ENCODE data around the gene ADAMTS6.

ADAMTS6 gene

DNA sequence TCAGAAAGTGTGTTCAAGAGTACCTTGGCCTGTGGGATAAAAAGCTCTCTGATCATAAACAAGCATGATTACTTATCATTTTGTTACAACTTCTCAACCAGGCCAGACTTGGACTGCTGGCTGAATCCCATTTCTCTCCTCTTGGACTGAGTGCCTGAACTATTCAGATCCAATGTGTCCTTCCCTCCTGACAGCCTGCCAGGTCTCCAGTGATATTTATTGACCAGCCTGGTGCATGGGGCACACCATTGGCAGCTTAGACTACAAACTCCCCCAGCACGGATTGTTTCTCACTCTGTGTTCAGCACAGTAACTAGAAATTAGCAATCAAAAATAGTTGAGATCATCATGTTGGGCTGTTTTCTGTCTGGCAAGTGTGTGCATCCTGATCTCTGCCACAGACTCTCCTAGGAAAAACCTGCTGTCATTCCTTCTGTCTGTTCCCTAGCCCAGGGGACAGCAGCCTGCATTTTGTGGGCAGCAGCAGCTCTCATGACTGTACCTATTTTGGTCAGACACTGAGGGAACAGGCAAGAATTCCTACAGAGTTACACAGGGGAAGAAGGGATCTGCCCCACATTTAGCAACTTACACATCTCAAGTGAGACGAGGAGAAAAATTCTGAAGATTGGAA is 348.1 kb downstream of the ADAMTS6 start:
- no peak for DNase-seq

DNA sequence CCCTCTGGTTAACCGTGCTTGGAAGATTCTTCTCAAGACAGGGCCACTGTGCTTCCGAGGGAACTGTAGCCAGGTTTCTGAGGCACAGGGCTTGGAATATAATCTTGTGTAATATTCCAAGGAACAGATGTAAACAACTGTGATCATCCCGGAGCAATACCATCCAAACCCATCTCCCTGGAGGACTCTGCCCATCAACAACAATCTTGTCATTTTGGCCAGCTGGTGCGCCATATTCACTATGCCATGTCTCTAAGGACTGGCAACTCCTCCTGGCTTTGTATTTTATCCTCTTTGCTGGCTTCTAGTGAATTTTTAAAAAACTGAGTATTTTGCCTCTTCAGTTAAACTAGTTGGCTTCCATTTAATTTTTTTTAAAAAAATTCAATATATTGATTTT is 349.3 kb downstream of the ADAMTS6 start:
- in situ Hi-C loops (cut with MboI; ENCODE audit: low pct_unique_long_range_greater_than_20kb, low sequenced_read_pairs): no loop called here
- DNase-seq: no peak

More for the DNA sequence above, 348.1 kb downstream of the ADAMTS6 start:
- in situ Hi-C loops (cut with MboI; ENCODE audit: low pct_unique_long_range_greater_than_20kb, low sequenced_read_pairs): no loop called here

DNA sequence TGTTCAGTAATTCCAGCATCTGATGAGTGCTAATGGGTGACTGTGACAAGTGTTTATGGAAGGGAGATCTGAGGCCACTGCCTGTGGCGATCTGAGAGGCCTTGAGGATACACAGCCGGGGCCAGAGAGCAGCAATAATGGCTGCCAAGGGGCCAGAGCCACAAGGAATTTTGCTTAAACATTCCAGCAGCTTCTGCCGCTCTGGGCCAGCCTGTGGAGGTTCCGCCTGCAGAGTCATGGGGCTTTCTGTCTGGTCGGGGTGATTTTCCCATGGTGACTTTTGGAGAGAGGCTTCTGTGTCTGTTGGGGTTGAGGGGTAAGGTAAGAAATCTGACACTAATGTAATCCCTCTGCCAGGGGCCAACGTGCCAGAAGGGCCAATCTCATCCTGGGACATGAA is 353.5 kb downstream of the ADAMTS6 start:
- in situ Hi-C loops (cut with MboI; ENCODE audit: low pct_unique_long_range_greater_than_20kb, low sequenced_read_pairs): no loop called here
- DNase-seq: no peak

DNA sequence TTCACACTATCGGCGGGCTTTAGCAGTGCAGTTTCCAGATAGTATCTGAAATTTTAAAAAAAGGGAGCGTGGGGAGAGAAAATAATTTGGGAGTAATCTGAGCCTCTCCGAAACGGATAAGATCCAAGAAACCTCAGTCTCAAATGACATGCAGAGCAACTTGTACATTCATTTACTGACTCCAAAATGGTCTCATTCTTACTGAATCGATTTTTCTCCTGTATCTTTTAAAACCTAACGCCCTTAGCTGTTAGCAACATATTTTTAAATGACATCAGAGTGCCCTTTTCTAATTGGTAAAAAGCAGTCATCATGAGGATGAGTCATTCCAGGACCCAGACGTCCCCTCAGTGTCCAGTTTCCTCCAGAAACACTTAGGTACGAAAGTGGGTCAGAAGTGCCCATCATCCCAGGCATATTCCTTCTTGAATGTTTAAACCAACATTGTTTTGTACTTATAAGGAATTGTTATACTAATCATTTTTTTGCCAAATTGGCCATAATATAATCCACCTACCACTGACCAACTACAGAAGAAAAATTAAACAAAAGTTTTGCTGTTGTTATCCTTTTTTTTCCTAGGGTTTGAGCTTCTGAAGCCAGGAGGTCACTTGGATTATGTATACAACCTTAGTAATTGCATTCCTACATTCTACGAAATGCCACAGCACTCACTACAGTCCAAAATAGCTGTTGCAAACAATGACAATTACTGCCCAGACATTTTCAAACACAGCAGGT is 354.4 kb downstream of the ADAMTS6 start:
- no peak for DNase-seq
- in situ Hi-C loops (cut with MboI; ENCODE audit: low pct_unique_long_range_greater_than_20kb, low sequenced_read_pairs): no loop called here

DNA sequence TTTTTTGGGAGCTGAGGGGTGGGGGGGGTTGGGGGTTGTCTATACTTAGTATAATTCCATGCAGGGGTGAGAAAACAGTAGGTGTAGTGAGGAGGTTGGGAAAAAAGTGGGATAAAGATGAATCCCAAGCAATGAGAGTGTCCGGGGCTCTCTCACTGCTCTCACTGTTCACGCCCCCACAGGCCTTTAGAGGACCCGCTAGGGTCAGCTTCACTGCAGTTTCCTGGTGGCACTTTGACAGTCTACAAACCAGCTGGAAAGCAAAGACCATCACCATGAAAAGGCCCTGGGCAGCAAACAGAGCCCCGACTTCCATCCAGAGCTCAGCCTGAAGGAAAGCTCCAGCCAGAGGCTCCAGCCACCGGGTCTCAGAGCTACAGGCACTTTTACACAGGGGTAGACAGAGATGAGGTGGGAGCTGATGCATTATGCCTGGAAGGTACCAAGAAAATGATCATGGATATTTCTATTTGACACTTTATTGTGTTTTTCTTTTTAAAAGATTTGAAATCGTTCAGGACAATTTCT is 355.1 kb downstream of the ADAMTS6 start:
- no peak for DNase-seq
- in situ Hi-C loops (cut with MboI; ENCODE audit: low pct_unique_long_range_greater_than_20kb, low sequenced_read_pairs): no loop called here

DNA sequence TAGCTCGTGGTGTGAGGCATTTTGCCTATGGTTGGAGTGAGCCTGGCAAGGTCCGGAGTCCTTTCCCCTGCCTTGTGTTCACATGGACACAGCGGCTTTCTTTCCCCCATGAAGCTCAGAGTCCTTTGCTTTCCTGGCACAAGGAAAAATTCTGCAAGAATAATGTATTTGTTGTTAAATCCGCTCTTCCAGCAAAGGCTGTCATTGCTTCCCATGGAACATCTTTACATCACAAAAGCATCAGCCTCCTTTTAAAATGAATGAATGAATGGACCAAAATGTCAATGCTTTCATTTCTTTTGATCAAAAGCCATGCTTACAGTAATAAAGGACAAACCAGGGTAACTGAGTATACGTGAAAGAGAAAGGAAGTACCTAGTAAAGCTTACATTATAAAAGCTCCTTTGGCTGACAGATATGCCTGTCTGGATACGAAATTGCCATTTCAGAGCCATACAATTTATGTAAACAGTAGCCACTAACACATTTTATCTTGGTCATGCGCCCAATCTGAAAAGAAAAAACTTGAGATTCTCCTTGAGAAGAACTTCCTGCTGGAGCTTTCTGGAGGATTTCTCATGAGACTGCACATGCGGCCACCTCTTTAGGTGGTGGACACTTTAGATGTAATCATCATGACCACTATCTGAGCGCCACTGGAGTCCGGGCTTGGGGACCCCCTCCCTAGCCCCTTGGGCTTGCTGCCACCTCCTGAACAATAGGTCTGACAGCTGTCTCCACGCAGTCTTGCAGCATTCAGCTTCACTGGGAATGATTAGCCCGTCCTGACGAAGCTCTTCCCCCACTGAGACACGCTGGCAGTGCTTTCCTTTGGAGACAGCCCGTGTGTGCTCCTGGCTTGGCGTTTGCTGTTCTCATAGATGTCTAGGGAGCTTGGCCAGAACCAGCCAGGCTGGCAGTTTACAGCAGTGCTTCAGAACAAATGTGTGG is 355.9 kb downstream of the ADAMTS6 start:
- in situ Hi-C loops (cut with MboI; ENCODE audit: low pct_unique_long_range_greater_than_20kb, low sequenced_read_pairs): no loop called here
- DNase-seq: no peak

DNA sequence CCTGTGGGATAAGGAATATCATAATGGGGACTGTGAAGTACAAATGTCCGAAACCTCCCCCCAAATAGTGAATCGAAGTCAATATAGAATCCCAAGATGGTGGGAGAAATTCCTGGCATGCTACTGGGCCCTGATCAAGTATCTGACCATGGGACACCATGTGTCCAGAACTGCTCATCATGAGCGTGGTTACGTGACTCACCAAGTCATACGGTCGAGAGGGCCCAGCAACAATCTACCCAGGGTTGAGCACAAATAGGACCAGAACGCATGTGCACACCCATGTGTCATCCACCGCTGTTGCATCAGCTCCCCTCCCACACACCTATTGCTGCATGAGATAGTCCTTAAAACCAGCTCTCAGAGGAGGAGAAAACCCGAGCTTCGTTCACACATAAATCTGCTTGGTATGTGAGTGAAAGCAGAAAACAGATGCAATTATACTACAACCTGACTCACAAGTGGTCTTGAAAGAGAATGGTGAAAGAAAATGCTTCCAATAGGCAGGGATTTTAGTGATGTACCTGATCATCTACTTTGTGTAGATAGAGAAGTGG is 359.8 kb downstream of the ADAMTS6 start:
- no peak for DNase-seq
- in situ Hi-C loops (cut with MboI; ENCODE audit: low pct_unique_long_range_greater_than_20kb, low sequenced_read_pairs): no loop called here

DNA sequence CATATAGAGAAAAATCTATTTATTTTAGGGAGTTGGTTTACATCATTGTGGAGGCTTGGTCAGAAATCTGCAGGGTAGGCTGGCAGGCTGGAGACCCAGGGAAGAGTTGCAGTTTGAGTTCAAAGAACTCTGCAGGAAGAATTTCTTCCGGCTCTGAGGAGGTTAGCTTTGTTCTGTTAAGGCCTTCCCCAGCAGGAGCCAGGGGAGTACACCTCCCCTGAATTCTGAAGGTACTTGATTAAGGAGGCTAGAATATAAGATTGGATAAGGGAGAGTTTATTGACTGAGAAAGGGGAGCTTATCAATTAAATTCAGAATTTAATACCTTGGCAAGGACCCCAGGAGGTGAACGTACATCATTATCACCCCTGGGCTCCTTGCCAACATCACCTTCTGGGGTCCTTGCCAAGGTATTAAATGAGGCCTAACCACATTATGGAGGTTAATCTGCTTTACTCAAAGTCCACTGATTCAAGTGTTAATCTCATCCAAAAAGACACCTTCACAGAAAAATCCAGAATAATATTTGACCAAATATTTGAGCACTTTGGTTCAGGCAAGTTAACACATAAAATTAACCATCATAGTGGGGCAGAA is 361.3 kb downstream of the ADAMTS6 start:
- no peak for DNase-seq
- in situ Hi-C loops (cut with MboI; ENCODE audit: low pct_unique_long_range_greater_than_20kb, low sequenced_read_pairs): no loop called here

DNA sequence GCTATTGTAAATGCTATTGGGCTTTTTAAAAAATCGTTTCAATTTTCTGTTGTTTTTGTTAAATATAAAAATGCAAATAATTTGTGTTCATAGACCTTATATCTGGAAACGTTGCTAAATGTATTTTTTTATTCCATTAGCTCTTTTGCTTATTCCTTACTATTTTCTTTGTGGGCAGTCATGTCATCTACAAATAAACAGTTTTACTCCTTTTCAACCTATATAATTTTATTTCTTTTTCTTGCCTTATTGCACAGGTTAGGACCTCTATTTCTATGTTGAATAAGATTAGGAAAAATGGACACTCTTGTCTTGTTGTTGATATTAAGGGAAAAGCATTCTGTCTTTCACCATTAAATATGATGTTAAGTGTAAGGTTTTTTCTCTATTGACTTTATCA is 364.2 kb downstream of the ADAMTS6 start:
- DNase-seq: no peak
- in situ Hi-C loops (cut with MboI; ENCODE audit: low pct_unique_long_range_greater_than_20kb, low sequenced_read_pairs): no loop called here

DNA sequence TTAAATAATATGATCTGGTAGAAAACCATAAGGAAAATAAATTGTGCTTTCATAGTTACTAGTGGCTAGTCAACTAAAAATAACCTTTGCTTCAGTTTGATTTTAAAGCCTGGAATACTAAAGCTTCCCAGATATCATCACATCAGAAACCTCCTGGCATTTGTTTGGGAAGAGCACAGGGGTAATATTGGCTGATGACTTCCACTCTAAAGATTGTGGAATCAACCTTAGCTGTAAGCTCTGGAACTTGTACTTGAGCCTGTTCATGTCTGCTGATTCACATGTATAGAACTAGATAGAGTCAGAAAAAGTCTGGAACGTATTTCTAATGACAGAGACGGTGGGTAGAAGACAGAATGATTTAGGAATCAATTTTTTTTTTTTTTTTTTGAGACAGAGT is 367.9 kb downstream of the ADAMTS6 start:
- DNase-seq: no peak
- in situ Hi-C loops (cut with MboI; ENCODE audit: low pct_unique_long_range_greater_than_20kb, low sequenced_read_pairs): no loop called here

DNA sequence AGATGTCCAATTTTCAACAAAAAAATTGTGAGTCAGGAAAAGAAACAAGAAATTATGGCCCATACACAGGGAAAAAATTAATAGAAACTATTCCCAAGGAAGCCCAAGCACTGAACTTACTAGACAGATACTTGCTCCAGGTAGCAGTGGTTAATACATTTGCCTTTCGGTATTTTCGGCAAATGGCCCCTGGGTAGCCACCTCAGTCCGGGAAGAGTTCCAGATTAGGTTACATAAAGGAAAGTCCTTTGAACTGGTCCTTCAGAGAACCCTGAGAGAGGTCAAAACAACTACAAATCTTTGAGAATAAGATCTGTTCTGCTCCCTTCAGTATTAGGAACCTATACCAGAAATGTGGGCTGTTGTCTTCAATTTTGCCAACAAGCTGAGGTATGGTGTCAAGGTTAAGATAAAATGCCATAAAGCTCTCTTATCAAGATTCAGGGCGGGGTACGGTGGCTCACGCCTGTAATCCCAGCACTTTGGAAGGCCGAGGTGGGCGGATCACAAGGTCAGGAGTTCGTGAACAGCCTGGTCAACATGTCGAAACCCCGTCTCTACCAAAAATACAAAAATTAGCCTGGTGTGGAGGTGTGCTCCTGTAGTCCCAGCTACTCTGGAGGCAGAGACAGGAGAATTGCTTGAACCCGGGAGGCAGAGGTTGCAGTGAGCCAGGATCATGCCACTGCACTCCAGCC is 369.6 kb downstream of the ADAMTS6 start:
- no peak for DNase-seq
- in situ Hi-C loops (cut with MboI; ENCODE audit: low pct_unique_long_range_greater_than_20kb, low sequenced_read_pairs): no loop called here

DNA sequence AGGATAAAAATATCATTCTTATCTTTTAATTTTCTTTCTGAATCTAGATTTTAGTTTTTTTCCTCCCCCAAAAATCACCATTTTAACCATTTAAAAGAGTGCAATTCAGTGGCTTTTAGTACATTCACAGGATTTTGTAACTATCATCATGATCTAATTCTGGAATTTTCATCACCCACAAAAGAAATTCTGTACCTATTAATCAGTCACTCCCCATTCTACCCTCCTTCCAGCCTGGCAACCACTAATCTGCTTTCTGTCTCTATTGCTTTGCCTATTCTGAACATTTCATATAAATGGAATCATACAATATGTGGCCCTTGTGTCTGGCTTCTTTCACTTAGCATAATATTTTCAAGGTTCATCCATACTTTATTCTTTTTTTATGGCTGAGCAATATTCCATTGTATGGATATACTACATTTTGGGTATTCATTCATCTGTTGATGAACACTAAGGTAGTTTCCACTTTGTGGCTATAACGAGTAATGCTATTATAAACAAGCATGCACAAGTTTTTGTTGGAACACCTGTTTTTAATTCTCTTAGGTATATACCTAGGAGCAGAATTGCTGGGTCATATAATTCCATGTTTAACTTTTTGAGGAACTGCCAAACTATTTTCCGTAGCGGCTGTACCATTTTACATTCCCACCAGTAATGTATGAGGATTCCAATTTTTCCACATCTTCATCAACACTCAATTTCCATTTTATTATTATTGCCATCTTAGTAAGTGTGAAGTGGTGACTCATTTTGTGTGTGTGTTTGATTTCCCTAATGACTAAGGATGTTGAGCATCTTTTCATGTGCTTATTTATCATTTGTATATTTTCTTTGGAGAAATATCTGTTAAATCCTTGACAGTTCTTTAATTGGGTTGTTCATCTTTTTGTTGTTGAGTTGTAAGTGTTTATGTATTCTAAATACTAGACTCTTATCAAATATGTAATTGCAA is 372.7 kb downstream of the ADAMTS6 start:
- in situ Hi-C loops (cut with MboI; ENCODE audit: low pct_unique_long_range_greater_than_20kb, low sequenced_read_pairs): no loop called here
- no peak for DNase-seq

DNA sequence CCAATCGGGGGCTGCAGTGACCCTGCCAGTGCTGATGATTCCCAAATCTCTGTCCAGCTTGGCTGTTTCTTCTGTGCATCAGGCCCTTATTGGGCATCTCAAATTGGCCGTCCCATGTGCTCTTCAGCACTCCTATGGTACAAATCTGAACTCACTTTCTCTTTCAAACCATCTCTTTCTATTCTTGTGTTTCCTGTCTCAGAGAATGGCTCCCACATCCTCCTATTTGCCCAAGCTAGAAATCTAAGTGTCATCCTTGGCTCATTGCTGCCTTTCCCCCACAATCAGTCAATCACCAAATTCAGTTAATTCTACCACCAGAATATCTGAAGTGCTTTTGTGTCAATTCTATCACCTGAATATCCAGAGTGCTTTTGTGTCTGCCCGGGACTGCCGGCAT is 376.4 kb downstream of the ADAMTS6 start:
- DNase-seq: no peak

DNA sequence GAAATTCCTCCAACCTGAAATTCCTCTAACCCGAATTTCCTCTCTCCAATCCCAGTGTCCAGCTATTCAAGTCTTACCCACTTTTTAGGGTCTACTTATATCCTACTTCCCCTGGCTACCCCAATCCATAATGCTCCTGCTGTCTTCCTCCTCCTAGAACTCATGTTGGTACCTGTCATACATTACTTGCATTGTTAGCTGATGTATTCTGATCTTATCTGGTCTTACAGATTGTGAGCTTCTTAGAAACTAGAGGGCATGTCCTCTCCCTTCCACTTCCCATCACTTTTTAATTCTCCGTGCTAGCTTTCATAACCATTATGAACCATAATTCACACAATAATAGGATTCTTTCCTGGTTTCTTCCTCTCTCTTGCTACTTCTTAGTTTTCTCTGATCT is 376.9 kb downstream of the ADAMTS6 start:
- in situ Hi-C loops (cut with MboI; ENCODE audit: low pct_unique_long_range_greater_than_20kb, low sequenced_read_pairs): no loop called here
- DNase-seq: no peak

More for the DNA sequence above, 376.4 kb downstream of the ADAMTS6 start:
- in situ Hi-C loops (cut with MboI; ENCODE audit: low pct_unique_long_range_greater_than_20kb, low sequenced_read_pairs): no loop called here

DNA sequence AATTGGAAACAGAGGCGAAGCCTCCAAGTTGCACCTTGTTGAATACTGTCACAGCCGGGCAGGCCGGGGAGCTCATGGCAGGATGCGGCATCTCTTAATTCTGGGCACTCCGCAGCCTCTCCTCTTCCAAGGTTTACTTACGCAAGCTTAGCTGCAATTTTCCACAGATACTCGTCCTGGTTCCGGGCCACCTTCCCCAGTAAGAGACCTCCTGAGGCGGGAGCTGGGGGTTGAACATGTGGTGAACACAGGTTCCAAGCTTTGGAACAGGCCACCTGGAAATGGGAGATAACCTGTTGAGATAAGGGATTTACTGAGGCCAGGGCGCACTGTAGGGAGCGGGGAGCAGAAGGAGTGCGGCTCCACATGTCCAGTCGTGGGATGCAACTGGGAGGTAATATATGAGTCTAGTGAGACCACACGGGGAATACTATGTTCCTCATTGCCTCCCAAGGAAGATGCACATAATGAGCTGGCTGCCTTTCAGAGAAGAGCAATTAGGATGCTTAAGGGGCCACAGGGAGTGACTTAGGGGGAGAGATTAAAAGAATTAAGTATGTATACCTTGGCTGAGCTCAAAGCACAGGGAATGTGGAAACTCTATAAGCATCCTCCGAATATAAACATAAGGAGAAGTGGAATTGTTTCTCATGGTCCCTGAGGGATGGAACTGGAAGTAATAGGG is 377.8 kb downstream of the ADAMTS6 start:
- DNase-seq: no peak
- in situ Hi-C loops (cut with MboI; ENCODE audit: low pct_unique_long_range_greater_than_20kb, low sequenced_read_pairs): no loop called here

DNA sequence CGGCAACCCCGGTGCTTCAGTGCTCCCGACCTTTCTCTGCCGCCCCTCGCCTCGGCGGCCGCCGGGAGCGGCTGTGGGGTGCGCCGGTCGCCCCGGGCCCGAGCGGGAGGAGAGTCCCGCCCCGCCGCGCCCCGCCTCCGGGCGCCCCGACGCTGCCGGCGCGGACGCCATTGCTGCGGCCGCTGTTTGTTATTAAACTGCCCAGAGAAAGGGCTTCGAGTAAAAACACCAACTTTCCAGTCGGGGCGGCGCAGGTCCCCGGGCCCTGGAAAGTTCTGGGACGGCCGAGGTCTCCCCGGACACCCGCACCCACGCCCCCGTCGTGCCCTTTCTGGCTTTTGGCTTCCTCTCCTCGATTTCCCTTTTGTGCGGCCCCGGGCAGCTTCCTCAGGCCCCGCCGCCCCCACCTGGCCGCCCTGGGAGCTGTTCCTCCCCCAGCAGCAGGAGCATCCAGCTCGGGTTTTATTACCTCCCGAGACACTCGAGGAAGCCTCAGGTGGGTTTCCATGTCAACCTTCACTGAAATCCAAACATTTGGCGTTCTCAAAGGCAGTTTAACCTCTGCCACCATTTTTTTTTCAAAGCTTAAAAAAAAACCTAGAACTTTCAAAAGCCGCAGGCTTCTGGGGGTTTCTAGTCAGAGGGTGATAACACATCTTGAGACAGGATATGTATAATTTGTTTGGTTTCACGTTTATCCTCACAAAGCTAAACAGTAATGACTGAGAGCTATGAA is 378.6 kb downstream of the ADAMTS6 start:
- in situ Hi-C loops (cut with MboI; ENCODE audit: low pct_unique_long_range_greater_than_20kb, low sequenced_read_pairs): no loop called here

More for the DNA sequence above, 378.6 kb downstream of the ADAMTS6 start:
- peak; percentile 25 for DNase-seq

Measured in KBM-7 (cell line).